ENCODE data around the gene PCDHB3.

GRCh38 chr5:141121563-141121962, 21.3 kb downstream of the PCDHB3 start, which contains the start of gene PCDHB4:
- TF ChIP-seq POLR2A (IDR thresholded peaks at IDR 0.05) (no peak), CTCF (IDR thresholded peaks at IDR 0.05) (peak in 1 of 3 experiments; percentile 10), POLR2AphosphoS5 (IDR thresholded peaks at IDR 0.05; ENCODE audit: insufficient read depth in 1 of 2, low read depth in 1 of 2) (no peak)
